Stimulated activated CD8-positive, alpha-beta memory T cell treated with anti-CD3 and anti-CD28 coated beads, Interleukin-4, amount 100 ng/mL, for 4 hours (primary cell): Measurements from ENCODE around the gene LRRC41.
A peak's percentile ranks its signal among the peaks of the same experiment; 100 is the strongest.
"Not testable (repeated sequence)": the region's sequence is repeated elsewhere in the genome, so short reads cannot be mapped to it uniquely, and the experiment has no call there.

ENCODE experiments used
- DNase-seq, 2 donors: peaks; one replicate each; pipeline ENCODE4 v3.0.0-alpha.2; 2020; ENCODE audit warnings: low read depth in 2 of 2, low spot score in 1 of 2

Gene LRRC41

GRCh38 chr1:46325285-46326076, 22.1 kb upstream of the LRRC41 start:
- not testable (repeated sequence) for DNase-seq

GRCh38 chr1:46322191-46322590, 18.8 kb upstream of the LRRC41 start:
- not testable (repeated sequence) for DNase-seq

- not testable (repeated sequence) for DNase-seq
Measured at GRCh38 chr1:46319960-46320914, 16.8 kb upstream of the LRRC41 start.

- DNase-seq, result not testable (repeated sequence)
Measured at GRCh38 chr1:46319301-46319700, 15.9 kb upstream of the LRRC41 start.

GRCh38 chr1:46317323-46317722, 13.9 kb upstream of the LRRC41 start:
- DNase-seq, result no peak

GRCh38 chr1:46315669-46316403, 12.4 kb upstream of the LRRC41 start:
- no peak for DNase-seq

- no peak for DNase-seq
Measured at GRCh38 chr1:46310321-46310720, 6.9 kb upstream of the LRRC41 start.

- DNase-seq, result no peak
Measured at GRCh38 chr1:46309401-46310159, 6.2 kb upstream of the LRRC41 start.

- no peak for DNase-seq
Measured at GRCh38 chr1:46306159-46306530, 2.7 kb upstream of the LRRC41 start.

GRCh38 chr1:46303872-46304326, 483 bp upstream of the LRRC41 start:
- no peak for DNase-seq

- DNase-seq, result no peak
Measured at GRCh38 chr1:46302641-46303037, 777 bp downstream of the LRRC41 start.

- peak; percentile 11 to 13 for DNase-seq
Measured at GRCh38 chr1:46301808-46302640, 1.4 kb downstream of the LRRC41 start.

GRCh38 chr1:46301406-46301807, 2.0 kb downstream of the LRRC41 start:
- DNase-seq, result no peak

- no peak for DNase-seq
Measured at GRCh38 chr1:46300673-46301405, 2.6 kb downstream of the LRRC41 start.

GRCh38 chr1:46298387-46298786, 5.0 kb downstream of the LRRC41 start:
- no peak for DNase-seq

GRCh38 chr1:46295306-46295705, 8.1 kb downstream of the LRRC41 start:
- no peak for DNase-seq

- DNase-seq, result no peak
Measured at GRCh38 chr1:46289976-46290375, 13.4 kb downstream of the LRRC41 start.

- DNase-seq, result no peak
Measured at GRCh38 chr1:46289134-46289494, 14.3 kb downstream of the LRRC41 start.

- no peak for DNase-seq
Measured at GRCh38 chr1:46288485-46289133, 14.8 kb downstream of the LRRC41 start.
